K562 (cell line): Measurements from ENCODE around the gene PDZD2. TPM values are rescaled to one million over a fixed set of nuclear protein-coding genes. Genes with fewer than 3 reads are reported as not detected.

Source experiments
- ATAC-seq: fragments of 200-7000 bp; cut with Tn5 transposase; 3 replicates; pipeline ENCODE4 v1.9.1; 2020; ENCODE audit warnings: moderate library complexity
- BruUV-seq: library from RNA; stranded (reverse); fragments of 400-500 nt; replicated peaks from 2 replicates; lab custom pipeline; 2021; lab: Mats Ljungman, UMichigan
- CTCF ChIA-PET: fragments of 300-600 bp; formaldehyde crosslinking; extraction: SDS; loops from one replicate; lab custom pipeline; 2021; ENCODE audit warnings: low intra/inter-chr PET ratio; lab: Yijun Ruan, JAX
- POLR2A ChIA-PET: fragments of 300-600, 350-650 bp; sonication (Branson Sonifier 250); formaldehyde crosslinking; extraction: SDS; loops from one replicate; lab custom pipeline; 2021; ENCODE audit warnings: antibody characterized with exemption, inconsistent platforms; lab: Yijun Ruan, JAX
- DNase-seq, 4 experiments: peaks; one replicate each; pipeline versions ENCODE4 v3.0.0 to v3.0.0-alpha.2; 2011 to 2018; ENCODE audit warnings: low spot score in 3 of 4, mixed read lengths in 3 of 4; ENCODE audit errors: extremely low read depth in 1 of 4
- FAIRE-seq: peaks from 2 replicates; lab custom pipeline; 2011; peaks lifted over from hg19 to GRCh38; lab: Jason Lieb, UNC
- H2AFZ ChIP-seq: 2 replicates; pipeline ENCODE4 v1.6.0; 2011; ENCODE audit warnings: low read depth, low read length, control low read depth, inconsistent platforms
- H3K27ac ChIP-seq: fragments of 200-600 bp; 3 replicates; pipeline ENCODE4 v1.8.0; 2011; ENCODE audit warnings: low read depth, mild to moderate bottlenecking, control low read depth, inconsistent platforms, low read length, moderate library complexity, mixed read lengths; ENCODE audit errors: extremely low read depth
- H3K27me3 ChIP-seq, 2 experiments: fragments of 300-600 bp in 1 of 2; 2 replicates in 1 of 2; 3 replicates in 1 of 2; pipeline versions ENCODE4 v1.6.0 to v1.8.0; 2011; ENCODE audit warnings: inconsistent platforms in 2 of 2, low read length in 2 of 2, mild to moderate bottlenecking in 1 of 2, mixed read lengths in 1 of 2, moderate library complexity in 1 of 2; ENCODE audit not compliant: control insufficient read depth in 2 of 2, insufficient read depth in 2 of 2
- H3K36me3 ChIP-seq: fragments of 300-600 bp; 3 replicates; pipeline ENCODE4 v1.8.0; 2011; ENCODE audit warnings: mild to moderate bottlenecking, low read length, inconsistent platforms; ENCODE audit not compliant: control insufficient read depth, insufficient read depth
- H3K4me1 ChIP-seq, 2 experiments: fragments of 200-600 bp in 1 of 2; replicated peaks in 1 of 2; 2 replicates in 1 of 2; 3 replicates in 1 of 2; pipeline versions ENCODE4 v1.5.1 to v1.8.0; 2011; ENCODE audit warnings: inconsistent platforms in 2 of 2, low read length in 2 of 2, mild to moderate bottlenecking in 1 of 2, mixed read lengths in 1 of 2, moderate library complexity in 1 of 2; ENCODE audit not compliant: control insufficient read depth in 2 of 2, insufficient read depth in 2 of 2
- H3K4me2 ChIP-seq: 2 replicates; pipeline ENCODE4 v1.6.1; 2011; ENCODE audit warnings: low read length, control low read depth, inconsistent platforms, mixed read lengths; ENCODE audit not compliant: insufficient read depth
- H3K4me3 ChIP-seq: fragments of 200-600 bp; sonication (generic), shearing (Covaris generic); 2 replicates; pipeline ENCODE4 v1.5.1; 2016; ENCODE audit warnings: control low read depth, inconsistent platforms
- H3K79me2 ChIP-seq: fragments of 200-600 bp; 3 replicates; pipeline ENCODE4 v1.8.0; 2011; ENCODE audit warnings: low read length, inconsistent platforms; ENCODE audit not compliant: control insufficient read depth, insufficient read depth
- H3K9ac ChIP-seq, 2 experiments: 2 replicates each; pipeline versions ENCODE4 v1.6.0 to v1.6.1; 2011; ENCODE audit warnings: low read depth in 2 of 2, low read length in 2 of 2, control low read depth in 1 of 2, inconsistent platforms in 1 of 2, mild to moderate bottlenecking in 1 of 2, mixed read lengths in 1 of 2; ENCODE audit not compliant: insufficient read depth in 1 of 2
- H3K9me1 ChIP-seq: one replicate; pipeline ENCODE4 v1.6.0; 2011; ENCODE audit warnings: inconsistent platforms, mild to moderate bottlenecking, low read length, moderate library complexity; ENCODE audit not compliant: control insufficient read depth, insufficient read depth
- H3K9me3 ChIP-seq: replicated peaks from 2 replicates; pipeline ENCODE4 v1.5.1; 2011; ENCODE audit warnings: low read depth, low read length, inconsistent platforms; ENCODE audit not compliant: control insufficient read depth, insufficient read depth
- H4K20me1 ChIP-seq: replicated peaks from 2 replicates; pipeline ENCODE4 v1.6.1; 2011; ENCODE audit warnings: low read length, inconsistent platforms, mixed read lengths; ENCODE audit not compliant: control insufficient read depth, insufficient read depth
- ATF7 ChIP-seq: fragments of 450-650 bp; IDR thresholded peaks from 2 replicates; pipeline ENCODE4 v1.7.1; 2014; ENCODE audit warnings: mild to moderate bottlenecking, moderate library complexity
- BMI1 ChIP-seq: fragments of 150-350 bp; IDR thresholded peaks from 2 replicates; pipeline ENCODE4 v1.6.1; 2014; ENCODE audit warnings: low read length
- DNMT1 ChIP-seq: fragments of 450-650 bp; IDR thresholded peaks from 2 replicates; pipeline ENCODE4 v1.6.1; 2016; ENCODE audit warnings: antibody characterized with exemption, mild to moderate bottlenecking
- GABPB2 ChIP-seq: fragments of 250-450 bp; sonication (Bioruptor Pico); conservative IDR thresholded peaks from 2 replicates; pipeline ENCODE4 v1.5.1; 2021; ENCODE audit warnings: mild to moderate bottlenecking
- PREB ChIP-seq: sonication (generic); formaldehyde crosslinking; IDR thresholded peaks from 2 replicates; pipeline ENCODE4 v1.8.1; 2023; ENCODE audit warnings: mild to moderate bottlenecking, missing genetic modification reagents
- RERE ChIP-seq: sonication (generic); formaldehyde crosslinking; IDR thresholded peaks from 2 replicates; pipeline ENCODE4 v1.8.0; 2023; ENCODE audit warnings: missing genetic modification reagents, mild to moderate bottlenecking, borderline replicate concordance
- TCF7 ChIP-seq: sonication (generic); IDR thresholded peaks from 2 replicates; pipeline ENCODE4 v1.6.1; 2016; ENCODE audit warnings: antibody characterized with exemption, borderline replicate concordance
- XRCC3 ChIP-seq: fragments of 450-650 bp; IDR thresholded peaks from 2 replicates; pipeline ENCODE4 v1.6.1; 2017; ENCODE audit warnings: mild to moderate bottlenecking, moderate library complexity
- ZFP1 ChIP-seq: fragments of 450-650 bp; formaldehyde crosslinking; IDR thresholded peaks from 2 replicates; pipeline ENCODE4 v1.4.0; 2020; ENCODE audit warnings: mild to moderate bottlenecking, mixed read lengths
- ZNF778 ChIP-seq: fragments of 450-650 bp; formaldehyde crosslinking; IDR thresholded peaks from 2 replicates; pipeline ENCODE4 v1.4.0; 2020; ENCODE audit warnings: mild to moderate bottlenecking, moderate library complexity
- WGBS: fragments of 100-300 bp; shearing (Covaris generic); methylation state at CpG from one replicate; pipeline ENCODE4 v1.1.6; 2016; ENCODE audit warnings: low coverage, mixed read lengths; ENCODE audit not compliant: insufficient coverage; ENCODE audit errors: missing lambda C conversion rate; 5-methylcytosine and 5-hydroxymethylcytosine counted together
- in situ Hi-C: fragments of 300-500 bp; cut with MboI; formaldehyde crosslinking; loops from 4 replicates; pipeline ENCODE4 v1.15.0; 2018; ENCODE audit warnings: inconsistent platforms, mixed read lengths
- intact Hi-C: fragments of 100-400 bp; cut with micrococcal nuclease; formaldehyde crosslinking; loops from 2 replicates; pipeline ENCODE4 v1.14.2; 2022
- polyA plus RNA-seq, 8 experiments: library from polyadenylated mRNA; depleted of rRNA in 4 of 8; stranded (reverse) in 5 of 8; unstranded in 3 of 8; fragments of >200 nt; fragmentation: Nextera tagmentation in 2 of 8; fragmentation: Illumina TruSeq in 1 of 8; extraction: Ambion mirVana in 2 of 8; extraction: Trizol in 1 of 8; gene quantifications; 2 replicates each; pipeline versions ENCODE4 v1.2.1 to v1.2.3, GENCODE V29; 2011 to 2014; ENCODE audit warnings: inconsistent platforms in 1 of 8, missing spikeins in 1 of 8
- total RNA-seq, 7 experiments: library from RNA; depleted of rRNA in 6 of 7; stranded (reverse); fragments of >200 nt in 6 of 7; fragmentation: Illumina TruSeq in 2 of 7; extraction: Trizol in 2 of 7; gene quantifications; 2 replicates each; pipeline versions ENCODE4 v1.2.1 to v1.2.3, GENCODE V29; 2011 to 2021; ENCODE audit warnings: low replicate concordance in 1 of 7

PDZD2 gene
- total and polyA plus RNA-seq, 9 of the 15 experiments (the other 6 are each of a cell fraction or from before 2014, with no cell fraction given): 0.02 to 0.08 (median 0.04) TPM; not detected in 6

DNA sequence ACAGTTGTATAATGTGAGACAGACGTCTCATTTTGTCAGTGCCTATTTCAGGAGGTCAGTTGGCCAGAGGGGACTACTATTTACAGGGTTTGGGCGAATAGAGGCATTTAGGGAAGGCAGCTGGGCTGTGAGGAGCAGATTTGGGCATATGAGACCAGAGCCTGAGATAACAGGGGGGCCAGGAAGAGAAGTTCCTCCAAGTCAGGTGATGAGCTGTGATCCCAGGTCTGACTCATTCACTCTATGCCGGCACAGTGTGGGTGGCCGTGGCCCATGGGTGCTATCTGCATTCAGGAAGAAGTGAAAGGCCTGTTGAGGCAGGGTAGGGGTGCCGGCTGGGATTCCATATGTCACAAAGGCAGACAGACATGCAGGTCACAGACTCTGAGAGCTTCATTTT, 142.8 kb downstream of the PDZD2 start:
- POLR2A ChIA-PET: interaction anchor here (0.7 kb wide), 1 partner anchor 261 kb away, joined by 3 read pairs; no protein-coding TSS in a partner anchor
- no peaks in the 10 kb centered on the region for H4K20me1 ChIP-seq
- no peaks in the 10 kb centered on the region for H3K4me1 ChIP-seq
- H3K9ac ChIP-seq: no peak overlapping the region
- BruUV-seq: no TSS peak
- DNase-seq (peak in 1 of 4 experiments; percentile 13), FAIRE-seq (no peak), ATAC-seq (no peak; the same call in 2 of the 3 replicates)
- H3K79me2 ChIP-seq: no peaks in the 10 kb centered on the region
- H3K27me3 ChIP-seq: peaks cover 4 to 36% of the 10 kb centered on the region in 2 experiments; a peak in 4 of 5 replicates
- no peak overlapping the region for H3K4me3 ChIP-seq
- H3K9me3 ChIP-seq: no peaks in the 10 kb centered on the region
- no peak overlapping the region for H2AFZ ChIP-seq
- H3K36me3 ChIP-seq: no peaks in the 10 kb centered on the region
- CTCF ChIA-PET: no interaction called here
- in situ Hi-C loops (no loop called here), intact Hi-C loops (no loop called here)
- 0% methylated on average over 5 of the region's 5 CpGs for WGBS
- no peak overlapping the region for H3K27ac ChIP-seq
- no peaks in the 10 kb centered on the region for H3K9me1 ChIP-seq
- TF ChIP-seq GABPB2 (CRISPR knock-in tag) (no peak), TCF7 (no peak), ZFP1 (CRISPR knock-in tag) (no peak), DNMT1 (no peak), ATF7 (no peak)
- TF ChIP-seq, all 486 proteins: peak for 0
- no peak overlapping the region for H3K4me2 ChIP-seq

GRCh38 chr5:31783086-31783645, 144.2 kb downstream of the PDZD2 start:
- Histone ChIP-seq H4K20me1 (no peaks in the 10 kb centered on the region), H3K27ac (no peak overlapping the region), H3K4me2 (no peak overlapping the region), H3K36me3 (no peaks in the 10 kb centered on the region), H2AFZ (no peak overlapping the region), H3K4me1 (no peaks in the 10 kb centered on the region), H3K9me1 (no peaks in the 10 kb centered on the region), H3K4me3 (no peak overlapping the region), H3K9me3 (no peaks in the 10 kb centered on the region), H3K9ac (no peak overlapping the region), H3K27me3 (peaks cover 4 to 36% of the 10 kb centered on the region in 2 experiments; a peak in 4 of 5 replicates), H3K79me2 (no peaks in the 10 kb centered on the region)
- ChIA-PET POLR2A (no interaction called here), CTCF (no interaction called here)
- in situ Hi-C loops: no loop called here
- ATAC-seq (no peak), FAIRE-seq (no peak), DNase-seq (no peak)
- 1% methylated on average over 10 of the region's 10 CpGs for WGBS
- intact Hi-C loops: no loop called here
- no TSS peak for BruUV-seq
- TF ChIP-seq RERE (no peak), BMI1 (no peak), PREB (CRISPR knock-in tag) (no peak), XRCC3 (no peak), ZNF778 (CRISPR knock-in tag) (no peak)
